HG03103 (cell line): ENCODE measurements around the gene SLC35E3.
"Not testable (repeated sequence)": the region's sequence is repeated elsewhere in the genome, so short reads cannot be mapped to it uniquely, and the experiment has no call there.

ENCODE experiments used
- ATAC-seq: cut with Tn5 transposase; IDR thresholded peaks from one replicate; pipeline ENCODE4 v1.9.1; 2021; ENCODE audit warnings: low read depth; ENCODE audit not compliant: unreplicated experiment

SLC35E3 gene

GRCh38 chr12:68793436-68793835, 47.5 kb downstream of the SLC35E3 start:
- ATAC-seq, result no peak

GRCh38 chr12:68793975-68794652, 48.1 kb downstream of the SLC35E3 start:
- no peak for ATAC-seq

- ATAC-seq, result no peak
Measured at GRCh38 chr12:68794653-68795251, 48.8 kb downstream of the SLC35E3 start.

DNA sequence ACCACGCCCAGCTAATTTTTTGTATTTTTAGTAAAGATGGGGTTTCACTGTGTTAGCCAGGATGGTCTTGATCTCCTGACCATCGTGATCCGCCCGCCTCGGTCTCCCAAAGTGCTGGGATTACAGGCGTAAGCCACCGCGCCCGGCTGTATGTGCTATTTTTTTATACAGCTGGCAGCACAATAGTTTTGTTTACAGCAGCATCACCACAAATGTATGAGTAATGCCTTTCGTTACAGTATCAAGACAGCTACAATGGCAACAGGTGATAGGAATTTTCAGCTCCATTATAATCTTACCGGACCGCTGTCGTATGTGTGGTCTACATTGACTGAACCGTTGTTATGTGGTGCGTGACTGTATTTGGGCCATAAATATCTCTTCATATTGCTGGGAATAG, 50.4 kb downstream of the SLC35E3 start:
- no peak for ATAC-seq

DNA sequence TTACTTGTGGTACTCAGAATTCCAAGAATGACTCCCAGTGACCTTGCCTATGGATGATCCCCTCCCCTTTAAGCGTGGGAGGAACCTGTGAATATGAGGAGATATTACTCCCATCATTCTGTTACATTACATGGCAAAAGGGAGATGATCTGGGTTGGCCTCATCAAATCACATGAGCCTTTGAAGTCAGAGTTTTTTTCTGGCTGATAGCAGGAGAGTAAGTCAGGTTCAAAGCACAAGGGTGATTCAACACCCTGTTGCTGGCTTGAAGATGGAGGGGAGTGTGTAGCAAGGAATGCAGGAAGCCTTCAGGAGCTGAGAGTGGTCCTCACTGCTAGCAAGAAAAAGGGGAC, 52.9 kb downstream of the SLC35E3 start:
- ATAC-seq, result no peak

- no peak for ATAC-seq
Measured at GRCh38 chr12:68800294-68800693, 54.3 kb downstream of the SLC35E3 start.

- ATAC-seq, result not testable (repeated sequence)
Measured at GRCh38 chr12:68801124-68801523, 55.1 kb downstream of the SLC35E3 start.

GRCh38 chr12:68802372-68802745, 56.4 kb downstream of the SLC35E3 start:
- not testable (repeated sequence) for ATAC-seq

DNA sequence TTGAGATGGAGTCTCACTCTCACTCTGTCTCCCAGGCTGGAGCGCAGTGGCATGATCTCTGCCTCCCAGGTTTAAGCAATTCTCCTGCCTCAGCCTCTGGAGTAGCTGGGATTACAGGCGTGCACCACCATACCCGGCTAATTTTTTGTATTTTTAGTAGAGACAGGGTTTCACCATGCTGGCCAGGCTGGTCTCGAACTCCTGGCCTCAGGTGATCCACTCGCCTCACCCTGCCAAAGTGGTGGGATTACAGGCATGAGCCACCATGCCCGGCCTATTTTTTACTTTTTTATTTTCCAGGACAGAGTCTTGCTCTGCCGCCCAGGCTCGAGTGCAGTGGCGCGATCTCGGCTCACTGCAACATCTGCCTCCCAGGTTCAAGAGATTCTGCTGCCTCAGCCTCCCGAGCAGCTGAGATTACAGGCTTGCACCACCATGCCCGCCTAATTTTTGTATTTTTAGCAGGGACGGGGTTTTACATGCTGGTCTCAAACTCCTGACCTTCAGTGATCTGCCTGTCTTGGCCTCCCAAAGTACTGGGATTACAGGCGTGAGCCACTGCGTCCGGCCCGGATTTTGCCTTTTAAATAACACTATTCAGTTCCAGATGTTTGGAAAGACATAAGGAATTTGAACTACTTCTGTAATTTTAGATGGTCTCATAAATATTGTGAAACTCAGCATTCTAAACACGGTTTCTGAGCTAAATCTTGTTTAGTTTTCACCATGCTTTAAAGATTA, 57.1 kb downstream of the SLC35E3 start:
- not testable (repeated sequence) for ATAC-seq

- no peak for ATAC-seq
Measured at GRCh38 chr12:68803948-68804656, 58.1 kb downstream of the SLC35E3 start.

GRCh38 chr12:68804657-68805591, 58.9 kb downstream of the SLC35E3 start:
- ATAC-seq, result no peak

DNA sequence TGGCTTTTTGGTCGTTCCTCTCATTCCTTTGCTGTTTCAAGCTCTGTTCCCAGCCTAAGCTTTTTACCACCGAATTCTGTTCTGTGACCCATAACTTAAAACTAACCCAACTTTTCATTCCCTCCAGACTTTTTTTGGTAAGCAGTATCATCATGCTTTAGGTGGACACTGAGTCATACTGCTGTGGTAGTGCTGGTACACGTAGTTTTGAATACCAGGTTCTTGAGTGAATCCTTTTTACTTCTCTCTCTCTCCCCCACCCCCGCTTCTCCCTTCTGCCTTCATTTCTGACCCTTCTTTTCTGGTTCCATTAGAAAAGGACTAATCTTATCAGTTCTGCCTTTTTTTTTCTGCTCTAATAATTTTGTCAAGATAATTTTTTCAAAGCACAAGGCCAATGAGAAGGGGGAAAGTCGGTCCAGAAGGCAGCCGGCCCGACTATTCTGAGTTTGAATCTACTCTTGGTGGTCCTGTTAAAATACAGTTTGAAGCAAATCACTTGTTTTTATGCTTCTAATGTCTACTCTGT, 59.7 kb downstream of the SLC35E3 start:
- no peak for ATAC-seq

GRCh38 chr12:68806488-68807237, 60.7 kb downstream of the SLC35E3 start:
- no peak for ATAC-seq

- not testable (repeated sequence) for ATAC-seq
Measured at GRCh38 chr12:68807274-68807575, 61.2 kb downstream of the SLC35E3 start.

DNA sequence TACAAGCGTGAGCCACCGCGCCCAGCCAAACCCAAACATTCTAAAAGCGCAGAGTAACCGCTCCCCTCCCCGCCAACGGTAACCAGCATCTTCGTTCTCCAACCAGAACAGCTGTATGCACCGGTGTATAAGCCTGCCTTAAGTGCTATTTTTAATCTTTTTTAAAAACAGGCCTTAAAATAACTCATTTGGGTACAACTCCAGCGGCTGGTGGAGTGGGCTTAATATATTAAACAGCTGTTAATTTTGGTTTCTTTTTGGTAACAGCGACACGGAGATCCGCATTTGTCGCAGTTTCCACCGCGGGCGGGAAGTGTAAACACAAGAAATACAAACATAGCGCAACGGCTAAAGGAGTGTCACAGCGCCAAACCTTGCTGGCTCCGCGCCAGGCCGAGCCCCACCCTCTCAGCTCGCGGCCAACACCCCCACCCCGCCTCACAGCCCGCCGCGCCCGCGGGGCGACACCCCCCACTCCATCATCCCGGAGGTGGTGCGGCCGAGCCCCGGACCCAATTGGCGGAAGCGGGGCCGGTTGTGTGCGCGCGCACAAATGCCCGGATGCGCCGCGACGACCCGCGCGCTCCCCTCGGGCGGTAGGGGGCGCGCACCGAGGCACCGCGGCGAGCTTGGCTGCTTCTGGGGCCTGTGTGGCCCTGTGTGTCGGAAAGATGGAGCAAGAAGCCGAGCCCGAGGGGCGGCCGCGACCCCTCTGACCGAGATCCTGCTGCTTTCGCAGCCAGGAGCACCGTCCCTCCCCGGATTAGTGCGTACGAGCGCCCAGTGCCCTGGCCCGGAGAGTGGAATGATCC, 61.8 kb downstream of the SLC35E3 start, which contains the start of gene MDM2:
Gene MDM2 (plus strand): TSS at position 602 of the 812 bp plus-strand sequence. CDS start 301 bp downstream, outside the sequence.
- peak; percentile 69 for ATAC-seq

- ATAC-seq, result peak; percentile 52
Measured at GRCh38 chr12:68808388-68809189, 62.6 kb downstream of the SLC35E3 start.

DNA sequence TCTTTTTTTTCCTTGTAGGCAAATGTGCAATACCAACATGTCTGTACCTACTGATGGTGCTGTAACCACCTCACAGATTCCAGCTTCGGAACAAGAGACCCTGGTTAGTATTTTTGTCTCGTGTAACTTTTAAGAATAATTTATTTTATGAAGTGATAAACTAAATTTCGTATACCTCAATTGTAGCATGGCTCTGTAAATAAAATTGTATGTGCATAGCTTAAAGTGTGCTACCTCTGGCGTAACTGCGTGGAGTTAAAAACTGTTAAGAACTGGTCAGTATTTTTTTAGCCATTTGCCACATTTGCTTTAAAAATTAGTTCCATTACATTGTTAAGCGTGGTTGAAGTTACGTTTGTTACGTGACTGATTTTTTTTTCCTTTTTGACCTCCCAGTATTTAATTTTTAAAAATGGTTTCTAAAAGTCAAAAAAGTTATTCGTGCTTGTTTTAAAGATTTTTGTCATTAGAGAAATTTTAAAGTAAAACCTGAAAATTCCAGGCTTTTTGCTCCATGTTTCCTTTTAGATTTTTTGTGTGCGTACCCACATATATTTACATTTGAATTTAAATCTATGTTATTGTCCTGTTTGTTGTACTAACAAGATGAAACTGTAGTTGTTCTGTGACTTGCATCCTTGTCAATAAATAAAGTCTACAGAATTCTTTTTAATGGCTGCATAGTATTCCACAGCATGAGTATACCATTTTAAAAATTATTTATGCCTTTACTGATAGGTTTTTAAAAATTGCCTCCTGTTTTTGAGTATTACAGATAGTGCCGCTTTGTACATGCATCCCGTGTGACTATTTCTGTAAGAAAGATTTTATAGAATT, 63.4 kb downstream of the SLC35E3 start:
- ATAC-seq, result no peak
